ENCODE data around the gene CCN5. TPM values are rescaled to one million over a fixed set of nuclear protein-coding genes. Genes with fewer than 3 reads are reported as not detected.

Gene CCN5
- total RNA-seq, 1 experiment from 2014 or later = 0.37 TPM

GRCh38 chr20:44709797-44710196 lies 5.4 kb upstream of the CCN5 start:
- CTCF ChIA-PET = no interaction called here
- no peak overlapping the region for H3K4me3 Mint-ChIP-seq
- H3K27ac Mint-ChIP-seq = no peak overlapping the region
- ATAC-seq (no peak), DNase-seq (ENCODE audit: low spot score) (no peak)
- H3K36me3 Mint-ChIP-seq = no peaks in the 10 kb centered on the region
- POLR2A ChIA-PET = no interaction called here
- H3K27me3 Mint-ChIP-seq (ENCODE audit: low read depth) = no peaks in the 10 kb centered on the region; the same call in 1 of the 2 replicates
- no peak for TF ChIP-seq PRRX2 (CRISPR knock-in tag; IDR thresholded peaks at IDR 0.05)
- no peaks in the 10 kb centered on the region for H3K4me1 Mint-ChIP-seq
- H3K9me3 Mint-ChIP-seq = no peaks in the 10 kb centered on the region

GRCh38 chr20:44711237-44711636 lies 3.9 kb upstream of the CCN5 start:
- Mint-ChIP-seq H3K27ac (no peak overlapping the region), H3K4me1 (no peaks in the 10 kb centered on the region), H3K9me3 (no peaks in the 10 kb centered on the region), H3K27me3 (ENCODE audit: low read depth) (no peaks in the 10 kb centered on the region; the same call in 1 of the 2 replicates), H3K4me3 (no peak overlapping the region), H3K36me3 (no peaks in the 10 kb centered on the region)
- ChIA-PET POLR2A (no interaction called here), CTCF (interaction anchor here (0.8 to 1.6 kb wide), 2 partner anchors 10 to 22 kb away, joined by 3 to 5 read pairs; no protein-coding TSS in a partner anchor)
- TF ChIP-seq FOXP4 (CRISPR knock-in tag; IDR thresholded peaks at IDR 0.05) = no peak
- TF ChIP-seq ATF3 (CRISPR knock-in tag; conservative IDR thresholded peaks at IDR 0.05) = no peak
- TF ChIP-seq PREB (CRISPR knock-in tag; IDR thresholded peaks at IDR 0.05; ENCODE audit: borderline replicate concordance) = no peak
- TF ChIP-seq TCF7 (CRISPR knock-in tag; IDR thresholded peaks at IDR 0.05; ENCODE audit: low read depth) = no peak
- no peak for TF ChIP-seq E2F5 (CRISPR knock-in tag; IDR thresholded peaks at IDR 0.05)
- ATAC-seq (no peak), DNase-seq (ENCODE audit: low spot score) (no peak)

GRCh38 chr20:44714102-44714700 lies 968 bp upstream of the CCN5 start:
- no peaks in the 10 kb centered on the region for H3K9me3 Mint-ChIP-seq
- no peak overlapping the region for H3K4me3 Mint-ChIP-seq
- no peaks in the 10 kb centered on the region for H3K36me3 Mint-ChIP-seq
- TF ChIP-seq TCF7 (CRISPR knock-in tag; IDR thresholded peaks at IDR 0.05; ENCODE audit: low read depth) = no peak
- TF ChIP-seq ZNF121 (CRISPR knock-in tag; IDR thresholded peaks at IDR 0.05) = no peak
- TF ChIP-seq ZNF138 (CRISPR knock-in tag; conservative IDR thresholded peaks at IDR 0.05) = no peak
- no peak for TF ChIP-seq JUN (CRISPR knock-in tag; IDR thresholded peaks at IDR 0.05)
- no peak for TF ChIP-seq ZNF416 (CRISPR knock-in tag; IDR thresholded peaks at IDR 0.05)
- TF ChIP-seq AR (CRISPR knock-in tag; IDR thresholded peaks at IDR 0.05) = no peak
- no peak for TF ChIP-seq NR1H2 (CRISPR knock-in tag; IDR thresholded peaks at IDR 0.05)
- no peak for TF ChIP-seq ZNF671 (CRISPR knock-in tag; IDR thresholded peaks at IDR 0.05)
- TF ChIP-seq CBFB (CRISPR knock-in tag; IDR thresholded peaks at IDR 0.05; ENCODE audit: low read depth) = no peak
- TF ChIP-seq CREM (CRISPR knock-in tag; IDR thresholded peaks at IDR 0.05) = no peak
- TF ChIP-seq ETV6 (CRISPR knock-in tag; IDR thresholded peaks at IDR 0.05) = no peak
- TF ChIP-seq EMX1 (CRISPR knock-in tag; IDR thresholded peaks at IDR 0.05) = no peak
- H3K27ac Mint-ChIP-seq = 0 out of 2 replicates have a peak overlapping the region, but pooled peaks have one; percentile 34
- ATAC-seq = no peak
- ChIA-PET POLR2A (no interaction called here), CTCF (no interaction called here)
- H3K4me1 Mint-ChIP-seq = no peaks in the 10 kb centered on the region
- no peaks in the 10 kb centered on the region; the same call in 1 of the 2 replicates for H3K27me3 Mint-ChIP-seq (ENCODE audit: low read depth)
- no peak for DNase-seq (ENCODE audit: low spot score)
